GM18907 (cell line): ENCODE data around the gene OGDH.

ENCODE experiments used
- ATAC-seq: cut with Tn5 transposase; IDR thresholded peaks from one replicate; pipeline ENCODE4 v1.9.1; 2021; ENCODE audit warnings: mild to moderate bottlenecking, moderate library complexity; ENCODE audit not compliant: unreplicated experiment

The OGDH gene

GRCh38 chr7:44664780-44665461 lies 58.5 kb downstream of the OGDH start:
- ATAC-seq = no peak

DNA sequence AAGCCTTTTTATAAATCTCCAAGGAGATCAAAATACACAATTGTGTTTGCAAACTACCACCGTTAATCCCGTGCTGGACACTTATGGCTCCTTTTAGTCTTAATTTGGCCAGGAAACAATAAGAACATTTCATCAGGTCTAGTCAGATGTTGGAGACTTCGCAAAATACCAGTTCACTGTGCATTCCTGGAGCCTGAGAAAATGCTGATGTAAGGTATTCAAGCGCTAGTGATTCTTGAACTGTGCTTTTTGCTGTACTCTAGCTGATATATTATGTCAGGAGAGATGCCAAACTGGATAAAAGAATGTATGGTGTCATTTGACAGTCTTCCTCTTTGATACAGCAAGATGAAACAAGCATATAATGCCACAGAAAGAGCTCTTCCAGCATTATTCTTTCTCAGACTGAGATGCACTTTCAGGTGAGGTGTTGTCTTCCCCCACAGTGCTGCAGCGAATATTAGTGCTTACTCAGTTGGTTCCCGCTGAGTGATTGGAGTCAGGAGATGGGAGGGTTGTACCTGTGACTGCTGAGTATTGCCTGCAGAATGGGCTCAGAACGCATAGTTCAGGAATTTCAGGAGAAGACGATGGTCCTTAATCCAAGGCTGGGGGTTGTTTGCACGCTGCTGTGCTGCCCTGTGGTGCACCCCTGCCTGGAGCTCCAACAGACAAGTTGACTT lies 59.2 kb downstream of the OGDH start:
- no peak for ATAC-seq

GRCh38 chr7:44666566-44666965 lies 60.1 kb downstream of the OGDH start:
- ATAC-seq = no peak

DNA sequence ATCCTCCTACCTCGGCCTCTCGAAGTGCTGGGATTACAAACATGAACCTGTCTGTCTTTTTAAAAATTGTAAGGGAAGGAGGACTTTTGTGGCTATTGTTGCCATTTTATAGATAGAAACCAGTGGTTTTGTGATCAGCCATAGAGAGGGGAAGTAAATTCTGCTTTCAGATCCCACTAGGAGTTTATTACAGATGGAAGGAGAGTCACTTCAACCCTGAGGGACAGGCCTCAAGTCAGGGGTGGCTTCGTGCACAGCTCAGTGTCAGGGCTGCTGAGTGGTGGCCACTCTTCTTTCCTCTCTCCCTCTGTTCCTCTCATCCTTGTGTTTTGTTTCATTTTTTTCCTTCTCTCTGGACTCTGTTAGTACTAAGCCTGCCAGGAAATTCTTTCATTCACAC lies 60.8 kb downstream of the OGDH start:
- no peak for ATAC-seq

DNA sequence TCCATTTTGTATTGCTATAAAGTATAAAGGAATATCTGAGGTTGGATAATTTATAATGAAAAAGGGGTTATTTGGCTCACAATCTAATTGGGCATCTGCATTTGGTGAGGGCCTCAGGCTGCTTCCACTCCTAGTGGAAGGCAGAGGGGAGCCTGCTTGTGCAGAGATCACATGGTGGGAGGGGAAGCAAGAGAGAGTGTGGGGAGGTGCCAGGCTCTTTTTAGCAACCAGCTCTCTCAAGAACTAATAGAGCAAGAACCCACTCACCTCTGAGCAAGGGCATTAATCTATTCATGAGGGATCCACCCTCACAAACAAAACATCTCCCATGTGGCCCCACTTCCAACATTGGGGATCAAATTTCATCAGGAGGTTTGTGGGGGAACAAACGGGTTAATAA lies 64.6 kb downstream of the OGDH start:
- no peak for ATAC-seq

GRCh38 chr7:44673324-44673723 lies 66.9 kb downstream of the OGDH start:
- ATAC-seq = no peak

DNA sequence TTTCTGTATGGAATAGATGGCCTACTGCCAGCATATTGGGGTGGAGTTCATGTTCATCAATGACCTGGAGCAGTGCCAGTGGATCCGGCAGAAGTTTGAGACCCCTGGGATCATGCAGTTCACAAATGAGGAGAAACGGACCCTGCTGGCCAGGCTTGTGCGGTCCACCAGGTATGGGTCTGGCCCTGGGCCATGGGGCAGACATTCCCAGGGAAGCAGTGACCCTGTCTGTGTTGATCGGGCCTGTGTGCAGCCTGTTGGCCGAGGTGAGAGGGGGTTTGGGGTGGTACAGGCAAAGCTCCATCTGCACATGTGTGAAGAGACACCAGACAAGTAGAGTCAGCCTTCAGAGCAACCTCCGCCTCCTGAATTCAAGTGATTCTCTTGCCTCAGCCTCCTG lies 67.3 kb downstream of the OGDH start:
- no peak for ATAC-seq

DNA sequence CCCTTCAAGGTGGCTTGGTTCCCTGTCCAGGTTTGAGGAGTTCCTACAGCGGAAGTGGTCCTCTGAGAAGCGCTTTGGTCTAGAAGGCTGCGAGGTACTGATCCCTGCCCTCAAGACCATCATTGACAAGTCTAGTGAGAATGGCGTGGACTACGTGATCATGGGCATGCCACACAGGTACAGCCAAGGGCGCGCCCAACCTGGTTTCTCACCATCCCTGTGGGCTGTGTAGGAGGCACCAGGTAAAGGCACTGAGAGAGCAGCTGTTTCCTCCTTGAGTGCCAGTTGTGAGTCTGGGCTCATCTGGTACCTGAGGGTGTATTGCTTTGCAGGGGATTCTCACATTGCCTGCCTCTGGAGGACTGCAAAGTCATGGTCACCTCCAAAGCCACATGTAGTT lies 68.0 kb downstream of the OGDH start:
- no peak for ATAC-seq

GRCh38 chr7:44676776-44677175 lies 70.3 kb downstream of the OGDH start:
- no peak for ATAC-seq

DNA sequence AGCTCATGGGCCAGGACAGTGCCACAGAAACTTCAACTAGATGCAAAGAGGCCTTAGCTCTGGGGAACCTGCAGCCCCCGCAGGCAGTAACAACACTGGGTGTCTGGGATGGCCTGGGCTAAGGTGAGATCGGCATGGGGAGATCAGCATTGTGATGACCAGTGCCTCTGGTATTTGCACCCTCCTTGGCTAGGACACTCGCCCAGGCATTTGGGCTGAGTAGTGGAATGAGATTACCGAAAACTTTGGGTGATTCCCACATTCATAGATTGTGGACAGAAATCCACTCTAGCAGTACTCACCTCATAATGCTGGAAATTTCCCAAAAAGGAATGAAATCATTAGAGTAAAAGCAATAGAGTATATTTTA lies 71.7 kb downstream of the OGDH start:
- ATAC-seq = no peak

DNA sequence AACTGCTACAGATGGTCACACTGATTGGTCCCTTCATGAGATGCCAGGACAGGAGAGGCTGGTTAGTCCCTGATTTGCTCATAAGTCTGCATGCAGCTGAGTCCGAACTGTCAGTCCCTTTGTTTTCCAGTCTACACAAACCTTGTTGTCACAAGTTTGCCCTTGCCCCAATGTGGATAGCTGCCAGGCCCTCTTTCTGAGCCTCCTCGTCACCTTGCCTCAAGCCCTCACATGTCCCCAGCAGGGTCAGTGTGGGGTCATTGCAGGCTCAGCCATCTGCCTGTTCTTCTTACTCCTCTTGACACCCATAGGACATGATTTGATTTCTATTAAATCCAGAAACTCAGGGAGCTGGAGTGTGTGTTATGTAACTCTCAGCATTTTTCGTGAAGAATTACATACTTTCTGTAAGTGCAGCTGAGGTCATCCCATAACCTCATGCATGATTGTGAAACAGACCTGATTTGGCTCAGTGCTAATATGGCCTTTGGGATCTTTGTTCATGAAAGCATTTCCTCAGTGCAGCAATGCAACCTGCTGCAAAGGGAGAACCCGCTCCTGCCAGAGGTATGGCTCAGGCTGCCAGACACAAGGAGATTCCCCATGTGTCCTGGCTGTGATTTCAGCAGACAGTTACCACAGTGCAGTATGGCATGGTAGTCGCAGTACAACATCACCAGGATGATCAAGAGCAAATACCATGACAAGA lies 72.2 kb downstream of the OGDH start:
- ATAC-seq = no peak

GRCh38 chr7:44681645-44682044 lies 75.2 kb downstream of the OGDH start:
- ATAC-seq = no peak

- ATAC-seq = no peak
These were observed 79.3 kb downstream of the OGDH start for GRCh38 chr7:44685723-44686122.

GRCh38 chr7:44689427-44689826 lies 83.0 kb downstream of the OGDH start:
- ATAC-seq = no peak

DNA sequence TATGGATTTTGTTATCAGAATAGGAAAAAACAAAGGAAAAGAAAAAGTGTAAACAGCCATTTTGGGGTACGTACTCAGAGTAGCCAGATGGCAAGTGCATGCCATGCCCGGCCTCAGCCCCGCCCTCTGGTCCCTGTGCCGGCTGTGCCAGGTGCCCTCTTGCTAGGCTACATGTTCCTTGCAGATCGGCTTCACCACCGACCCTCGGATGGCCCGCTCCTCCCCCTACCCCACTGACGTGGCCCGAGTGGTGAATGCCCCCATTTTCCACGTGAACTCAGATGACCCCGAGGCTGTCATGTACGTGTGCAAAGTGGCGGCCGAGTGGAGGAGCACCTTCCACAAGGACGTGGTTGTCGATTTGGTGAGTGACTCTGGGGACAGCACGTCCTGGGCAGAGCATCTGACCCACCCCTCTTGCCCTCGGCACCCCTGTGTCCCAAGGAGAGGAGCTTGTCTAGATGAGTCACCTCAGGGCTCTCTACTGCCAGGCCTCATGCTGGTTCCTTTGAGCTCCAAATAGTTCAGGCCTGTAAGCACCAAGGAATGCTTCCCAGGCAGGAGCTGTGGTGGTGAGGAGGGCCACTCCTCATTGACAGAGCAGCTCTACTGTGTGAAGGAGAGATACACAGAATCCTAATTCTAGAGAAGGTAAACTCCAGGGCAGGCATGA lies 87.3 kb downstream of the OGDH start:
- ATAC-seq = no peak

DNA sequence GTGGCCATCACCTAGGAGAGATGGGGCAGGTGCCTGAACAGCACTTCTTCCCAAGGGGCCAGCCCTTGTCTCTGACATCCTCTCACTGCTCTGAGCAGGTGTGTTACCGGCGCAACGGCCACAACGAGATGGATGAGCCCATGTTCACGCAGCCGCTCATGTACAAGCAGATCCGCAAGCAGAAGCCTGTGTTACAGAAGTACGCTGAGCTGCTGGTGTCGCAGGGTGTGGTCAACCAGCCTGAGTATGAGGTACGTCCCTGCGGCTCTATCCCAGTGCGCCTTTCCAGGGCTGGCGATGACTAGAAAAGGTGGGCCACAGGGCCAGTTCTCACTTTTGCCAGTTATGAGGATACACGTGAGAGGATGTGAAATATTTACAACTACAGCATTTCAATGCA lies 87.9 kb downstream of the OGDH start:
- ATAC-seq = no peak

DNA sequence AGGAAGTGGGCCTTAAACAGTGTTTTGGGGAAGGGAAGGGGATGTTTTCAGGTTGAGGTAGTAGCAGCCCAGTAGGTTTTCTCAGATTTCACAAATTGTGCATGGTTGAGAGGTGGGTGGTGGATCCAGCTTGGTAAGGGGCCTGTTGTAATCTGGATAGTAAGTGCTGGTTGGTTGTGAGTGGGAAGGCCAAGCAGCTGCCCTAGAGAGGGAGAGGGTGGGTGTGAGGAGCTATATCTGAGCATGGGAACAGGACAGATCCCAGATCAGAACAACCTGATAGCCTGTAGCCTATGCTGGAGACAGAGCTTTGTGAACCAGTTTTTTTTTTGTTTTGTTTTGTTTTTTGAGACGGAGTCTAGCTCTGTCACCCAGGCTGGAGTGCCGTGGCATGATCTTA lies 88.3 kb downstream of the OGDH start:
- no peak for ATAC-seq

DNA sequence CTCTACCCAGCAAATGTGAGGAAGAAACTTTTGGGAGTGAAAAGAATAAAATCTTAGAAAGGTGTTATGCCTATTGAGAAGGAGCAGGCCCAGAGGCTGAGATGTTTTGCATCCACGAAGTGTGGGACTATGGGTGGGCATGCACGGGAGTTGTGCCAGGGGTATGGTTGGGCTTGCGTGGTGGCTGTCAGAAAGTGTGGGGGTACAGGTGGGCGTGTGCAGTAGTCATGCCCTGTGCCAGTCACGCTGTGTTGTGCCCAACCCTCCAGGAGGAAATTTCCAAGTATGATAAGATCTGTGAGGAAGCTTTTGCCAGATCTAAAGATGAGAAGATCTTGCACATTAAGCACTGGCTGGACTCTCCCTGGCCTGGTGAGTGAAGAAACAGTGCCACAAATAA lies 89.3 kb downstream of the OGDH start:
- no peak for ATAC-seq

GRCh38 chr7:44696728-44697127 lies 90.3 kb downstream of the OGDH start:
- no peak for ATAC-seq

- ATAC-seq = no peak
These were observed 91.0 kb downstream of the OGDH start for GRCh38 chr7:44697136-44698045.
